HG02852 (cell line): ENCODE data around the gene GJA5.
"Not testable (repeated sequence)": the region's sequence is repeated elsewhere in the genome, so short reads cannot be mapped to it uniquely, and the experiment has no call there.

Source experiments
- ATAC-seq: cut with Tn5 transposase; IDR thresholded peaks from one replicate; pipeline ENCODE4 v1.9.1; 2021; ENCODE audit warnings: mild to moderate bottlenecking, moderate library complexity; ENCODE audit not compliant: unreplicated experiment

Gene GJA5

DNA sequence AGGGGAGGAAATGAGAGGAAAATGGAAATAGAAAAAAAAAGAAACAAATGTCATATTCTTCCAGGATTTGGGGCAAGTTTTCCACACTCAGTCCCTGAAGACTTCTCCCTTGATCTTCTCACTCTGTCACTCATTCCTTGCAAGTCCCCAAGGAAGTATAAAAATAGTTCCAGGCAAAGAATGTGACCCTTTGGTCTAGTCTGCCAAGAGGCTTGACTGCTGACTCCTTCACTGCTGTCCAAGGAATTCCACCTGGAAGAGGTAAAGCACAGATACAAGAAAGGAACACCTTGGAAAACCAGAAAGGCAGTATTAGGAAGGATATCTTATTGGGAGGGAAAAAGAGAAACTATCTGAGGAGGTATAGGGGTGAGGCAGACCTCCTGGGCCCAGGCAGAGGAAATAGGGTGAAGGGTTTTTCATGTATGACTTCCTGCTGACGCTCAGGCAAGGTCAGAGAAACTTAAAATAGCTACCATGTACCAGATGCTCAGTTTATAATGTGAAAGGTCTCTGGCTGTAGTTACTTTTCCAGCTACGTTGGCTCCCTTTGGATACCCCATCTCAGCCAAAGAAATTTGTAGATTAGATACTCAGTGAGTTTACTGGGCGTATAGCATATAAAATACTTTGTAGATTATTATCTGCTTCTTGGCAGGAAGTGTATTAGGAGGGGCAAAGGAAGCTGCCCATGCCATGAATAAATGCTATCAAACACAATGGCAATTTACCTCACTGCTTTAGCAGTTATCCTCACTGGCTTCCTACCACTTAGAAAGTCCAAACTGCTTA lies 2.0 kb upstream of the GJA5 start:
- no peak for ATAC-seq

DNA sequence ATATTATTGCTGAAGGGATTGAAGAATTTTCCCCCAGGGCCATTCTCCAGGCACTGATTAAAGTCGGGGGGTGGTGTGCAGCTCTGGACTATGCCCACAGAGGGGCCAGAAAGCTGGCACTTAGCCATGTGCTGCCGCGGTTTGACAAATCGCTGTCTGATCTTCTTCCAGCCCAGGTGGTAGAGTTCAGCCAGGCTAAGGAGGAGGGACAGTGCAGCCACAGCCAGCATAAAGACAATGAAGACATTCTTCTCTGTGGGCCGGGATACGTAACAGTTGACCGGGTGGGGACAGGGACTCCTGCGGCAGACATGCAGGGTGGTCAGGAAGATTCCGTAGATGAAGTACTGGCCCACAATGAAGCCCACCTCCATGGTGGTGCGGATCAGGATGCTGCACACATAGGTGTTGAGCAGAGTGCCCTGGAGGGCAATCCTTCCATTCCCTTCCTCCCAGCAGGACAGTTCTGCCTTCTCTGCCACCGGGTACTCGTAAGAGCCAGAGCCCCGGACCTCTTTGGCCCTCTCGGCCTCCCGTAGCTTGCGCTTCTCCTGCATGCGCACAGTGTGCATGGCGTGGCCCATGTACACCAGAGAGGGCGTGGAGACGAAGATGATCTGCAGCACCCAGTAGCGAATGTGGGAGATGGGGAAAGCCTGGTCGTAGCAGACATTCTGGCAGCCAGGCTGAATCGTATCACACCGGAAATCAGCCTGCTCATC lies 1.9 kb downstream of the GJA5 start:
- ATAC-seq = no peak

DNA sequence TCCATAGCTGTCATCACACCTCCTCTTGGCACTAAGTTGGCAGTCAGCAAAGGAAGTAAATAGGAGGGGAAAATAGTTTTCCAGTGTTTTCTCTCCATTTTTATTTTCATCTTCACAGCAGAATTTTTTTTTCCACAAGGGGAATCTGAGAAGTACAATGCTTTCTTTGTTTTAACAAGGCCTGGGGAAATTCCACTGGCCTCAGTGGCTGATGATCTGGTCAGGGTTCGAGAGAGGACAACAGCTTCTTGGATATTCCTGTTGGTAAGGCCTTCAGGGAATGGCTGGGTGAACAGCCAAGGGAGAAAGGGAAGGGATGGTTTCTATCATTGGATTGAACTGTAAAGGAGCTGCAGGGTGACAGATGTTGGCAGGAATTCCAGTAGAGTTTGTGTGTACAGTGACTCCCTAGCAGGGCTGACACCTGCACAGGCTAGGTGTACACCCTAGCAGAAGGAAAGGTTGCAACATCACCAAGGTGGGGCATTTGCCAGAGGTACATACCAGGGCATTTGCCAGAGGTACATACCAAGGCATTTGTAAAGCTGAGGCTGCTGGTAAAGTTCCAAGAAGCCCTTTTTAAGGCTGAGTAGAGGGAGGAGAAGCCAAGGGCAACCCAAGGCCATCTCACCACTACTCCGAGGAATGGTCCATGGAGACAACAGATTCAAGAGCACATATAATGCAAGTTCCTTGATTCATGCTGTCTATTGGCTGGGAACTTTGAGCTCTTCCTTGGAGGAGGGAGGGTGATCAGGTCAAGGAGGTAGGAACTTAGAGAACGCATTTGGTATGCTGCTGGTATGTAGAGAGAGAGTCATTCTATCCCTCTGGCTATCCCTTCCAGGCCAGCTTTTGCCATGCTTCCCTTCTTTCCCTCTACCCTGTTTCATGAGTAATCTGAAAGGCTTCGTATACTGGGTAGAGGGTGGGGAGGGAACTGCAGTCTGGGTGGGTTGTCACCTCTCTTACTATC lies 3.1 kb downstream of the GJA5 start:
- ATAC-seq = no peak

DNA sequence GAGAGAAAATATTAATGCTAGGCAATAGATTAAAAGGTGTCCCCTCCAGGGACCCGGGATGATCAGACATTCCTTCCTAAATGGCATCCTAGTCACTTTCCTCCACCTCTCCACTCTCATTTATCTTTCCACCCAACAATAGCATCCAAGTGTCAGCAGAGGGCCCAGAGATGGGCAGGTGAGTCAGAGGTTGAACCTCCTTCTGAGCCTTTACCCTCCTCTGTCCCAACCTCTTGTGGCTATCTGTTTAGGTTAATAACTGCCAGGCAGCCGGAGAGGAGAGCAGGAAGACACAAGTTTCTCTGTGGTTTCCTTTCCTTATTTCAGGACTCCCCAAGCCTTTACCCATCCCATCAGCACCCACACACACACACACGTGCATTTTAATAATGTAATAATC lies 4.1 kb downstream of the GJA5 start:
- ATAC-seq = no peak

DNA sequence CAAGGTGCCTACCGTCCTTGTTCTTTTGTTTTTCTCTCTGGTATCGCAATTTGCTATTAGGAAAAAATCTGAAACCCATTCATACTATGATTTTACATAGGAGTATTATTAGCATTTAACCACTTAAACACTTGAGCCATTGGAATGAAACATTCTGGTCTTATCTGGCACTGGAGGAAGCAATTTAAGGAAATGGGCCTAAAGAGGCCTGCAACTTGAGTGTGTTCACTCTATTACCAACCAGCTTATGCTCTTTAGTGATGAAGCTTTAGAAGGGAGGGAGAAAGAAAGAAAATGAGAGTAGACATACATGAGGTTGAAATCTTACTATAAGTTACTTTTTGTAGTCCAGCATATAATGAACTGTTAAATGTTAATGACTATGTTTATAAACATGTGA lies 5.7 kb downstream of the GJA5 start:
- ATAC-seq = no peak

DNA sequence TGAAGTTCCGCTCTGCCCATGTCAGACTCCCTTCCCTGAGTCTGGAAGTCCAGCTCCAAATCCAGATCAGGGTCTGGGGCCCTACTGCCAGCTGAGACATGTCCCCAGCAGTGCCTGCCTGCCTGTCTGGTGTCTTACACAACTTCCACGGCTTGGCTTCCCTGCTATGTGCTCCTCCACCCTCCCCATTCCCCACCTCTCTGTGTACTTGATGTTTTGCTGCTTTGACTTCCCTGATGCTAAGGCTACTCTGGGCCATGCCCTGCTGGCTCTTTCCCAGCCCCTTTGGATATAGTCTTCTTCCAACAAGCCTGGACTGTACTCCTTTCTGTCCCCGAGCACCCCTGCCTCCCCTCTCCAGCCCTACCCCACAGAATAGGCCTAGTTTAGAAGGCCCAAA lies 7.3 kb downstream of the GJA5 start:
- ATAC-seq = no peak

DNA sequence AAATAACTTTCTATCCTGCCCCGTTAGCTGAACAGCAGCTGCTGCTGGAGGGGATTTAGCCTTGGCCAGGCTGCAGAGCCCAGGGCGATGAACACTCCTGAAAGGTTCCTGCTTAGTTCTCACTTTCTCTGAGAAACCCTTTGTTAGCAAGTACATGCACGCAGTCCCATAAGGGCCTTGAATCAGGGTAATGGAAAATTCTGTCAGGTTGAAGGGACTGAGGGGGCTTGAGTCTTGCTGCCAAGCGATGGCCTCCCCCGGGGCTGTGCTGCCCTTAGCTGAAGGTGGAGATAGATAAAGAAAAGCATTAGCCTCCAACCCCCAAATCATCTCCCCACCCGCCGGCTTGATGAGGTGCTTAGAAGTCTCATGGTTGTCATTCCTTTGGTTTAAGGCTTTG lies 7.9 kb downstream of the GJA5 start:
- ATAC-seq = no peak

DNA sequence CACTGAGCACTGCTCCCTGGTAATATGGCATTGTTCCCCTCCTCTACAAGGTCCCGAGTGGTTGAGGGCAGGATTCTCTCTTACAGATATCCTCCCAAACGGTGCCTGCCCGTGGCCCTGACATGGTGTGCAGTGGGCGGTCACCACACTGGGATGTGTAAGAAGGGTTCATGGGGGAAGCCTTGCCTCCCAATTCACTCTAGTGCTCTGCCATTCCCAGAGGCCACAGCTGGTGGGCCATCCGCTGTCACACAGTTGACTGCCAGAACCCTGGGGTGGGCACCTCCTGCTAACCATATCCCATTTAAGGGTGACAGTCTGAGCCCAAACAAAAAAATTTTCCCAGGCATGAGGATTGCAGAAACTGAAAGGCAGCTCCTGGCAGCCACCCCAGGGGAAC lies 9.1 kb downstream of the GJA5 start:
- no peak for ATAC-seq

DNA sequence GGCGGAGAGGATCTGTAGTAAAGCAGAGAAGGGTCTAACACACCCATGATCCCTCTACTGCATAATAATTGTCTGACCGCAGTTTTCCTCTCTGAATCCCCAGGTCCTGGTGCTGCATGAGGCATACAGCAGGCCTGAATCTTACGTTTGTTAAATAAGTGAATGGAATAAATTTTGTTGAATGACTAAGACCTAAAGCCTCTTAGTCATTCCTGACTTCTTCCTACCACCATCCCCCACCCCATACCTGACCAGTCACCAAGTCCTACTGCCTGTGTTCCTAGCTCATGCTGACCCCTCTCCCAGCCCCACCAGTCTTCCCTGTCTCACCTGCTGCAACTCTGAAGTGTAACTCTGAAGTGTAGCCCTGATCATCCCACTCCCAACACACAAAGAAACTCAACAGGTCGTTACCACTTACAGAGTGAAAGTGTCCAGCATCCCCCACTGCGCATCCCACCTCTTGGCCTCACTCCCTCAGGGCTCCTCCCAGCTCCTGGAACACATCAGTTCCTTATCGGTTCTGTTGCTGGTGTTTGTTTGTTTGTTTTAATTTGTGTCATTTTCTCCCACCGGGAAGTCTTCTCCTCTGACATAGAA lies 9.7 kb downstream of the GJA5 start:
- ATAC-seq = no peak

DNA sequence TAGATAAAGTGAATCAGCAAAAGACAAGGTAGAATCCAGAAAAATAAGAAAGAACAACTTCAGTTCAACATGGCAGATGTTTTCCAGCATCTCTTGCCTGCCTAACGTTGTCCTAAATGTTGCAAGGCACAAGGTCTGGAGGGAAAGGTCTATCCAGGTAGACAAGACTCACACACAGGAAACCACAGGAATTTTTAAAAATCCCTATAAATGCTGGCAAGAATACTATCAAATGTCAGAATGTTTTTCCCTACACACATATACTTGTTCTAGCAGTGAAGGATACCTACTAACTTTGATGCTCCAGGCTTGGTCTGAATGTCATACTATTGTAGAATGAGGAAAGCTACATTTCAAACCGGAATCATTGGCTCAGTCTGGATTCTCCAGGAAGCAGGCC lies 10.6 kb downstream of the GJA5 start:
- no peak for ATAC-seq

DNA sequence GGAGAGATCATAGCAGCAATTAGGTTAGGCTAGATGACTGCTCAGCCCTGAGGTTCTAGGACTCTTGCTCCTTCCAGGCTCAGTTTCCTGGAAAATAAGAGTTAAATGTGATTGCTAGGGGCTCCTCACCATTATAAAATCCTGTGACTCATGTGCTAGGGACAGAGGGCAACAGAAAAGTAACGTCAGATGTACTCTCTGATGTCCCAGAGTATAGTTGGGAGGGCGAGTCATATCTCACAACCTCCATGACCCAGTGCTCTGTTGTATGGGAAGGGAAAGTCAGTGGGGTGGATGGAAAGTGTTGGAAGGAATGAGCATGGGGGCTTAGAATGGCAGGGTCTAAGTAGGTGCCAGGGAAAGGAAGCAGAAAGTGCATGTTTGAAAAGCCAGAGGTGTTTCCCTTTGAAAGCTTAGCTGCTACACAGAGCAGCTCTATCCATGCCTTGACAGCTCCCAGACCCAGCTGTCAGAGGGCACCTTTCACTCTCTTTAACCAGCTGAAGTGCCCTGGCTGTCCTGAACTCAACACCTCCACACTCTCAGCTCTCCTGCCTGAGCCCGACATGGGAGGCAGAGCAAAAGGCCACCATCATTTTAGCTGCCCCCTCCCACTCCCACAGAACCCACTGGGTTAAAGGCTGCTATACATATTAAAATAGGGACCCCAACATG lies 11.6 kb downstream of the GJA5 start:
- ATAC-seq = no peak

DNA sequence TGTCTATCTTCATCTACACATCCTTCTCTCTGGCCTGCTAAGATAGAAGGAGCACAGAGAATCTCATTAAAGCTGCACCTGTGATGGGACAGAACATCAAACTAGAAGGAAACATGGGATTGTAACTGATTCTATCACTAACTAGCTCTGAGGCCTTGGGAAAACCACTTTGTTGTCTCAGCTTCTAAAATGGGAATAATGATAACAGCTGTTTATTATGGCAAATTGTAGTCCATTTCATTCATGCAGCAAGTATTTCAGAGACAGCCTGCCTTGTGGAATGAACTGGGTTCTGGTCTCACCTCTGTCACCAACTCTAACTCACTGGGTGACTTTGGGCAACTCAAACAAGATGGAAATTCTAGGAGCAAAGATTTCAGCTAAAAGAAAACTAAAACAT lies 12.4 kb downstream of the GJA5 start:
- ATAC-seq = no peak

DNA sequence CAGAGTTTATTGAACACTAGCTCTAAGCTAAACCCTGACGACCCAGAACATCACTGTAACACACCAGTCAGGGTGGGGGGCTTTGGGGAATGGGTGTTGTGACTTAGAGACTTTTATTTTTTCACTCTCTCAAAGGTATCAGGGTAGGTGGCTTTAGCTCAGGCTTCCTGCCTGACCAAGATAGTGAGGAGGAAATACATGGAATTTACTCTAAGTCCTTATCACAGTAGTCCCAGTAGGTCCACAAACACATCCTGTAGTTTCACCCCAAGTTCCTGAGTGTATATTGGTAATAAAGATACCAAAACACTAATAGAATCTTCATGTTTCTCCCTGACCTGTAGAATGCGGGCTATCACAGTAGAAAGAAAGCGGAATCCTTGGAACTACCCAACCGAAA lies 15.1 kb downstream of the GJA5 start:
- no peak for ATAC-seq

DNA sequence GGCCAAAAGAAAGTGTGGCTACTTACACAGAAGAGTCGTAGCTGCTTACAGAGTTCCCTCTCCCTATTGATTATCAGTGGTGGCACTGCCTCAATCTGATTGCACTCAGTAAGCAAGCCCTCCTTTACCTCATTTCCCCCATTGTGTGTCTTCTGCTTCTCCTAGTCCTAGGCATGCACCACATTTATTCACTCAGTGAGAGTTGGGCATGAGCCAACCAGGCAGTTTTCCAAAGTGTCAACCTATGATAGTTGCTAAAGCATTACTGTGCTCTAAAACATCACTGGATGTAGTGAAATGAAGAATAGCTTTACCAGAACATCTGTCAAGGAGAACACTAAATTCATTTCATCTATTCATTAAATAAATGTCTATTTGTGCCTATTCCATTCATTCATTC lies 19.3 kb downstream of the GJA5 start:
- ATAC-seq = no peak

DNA sequence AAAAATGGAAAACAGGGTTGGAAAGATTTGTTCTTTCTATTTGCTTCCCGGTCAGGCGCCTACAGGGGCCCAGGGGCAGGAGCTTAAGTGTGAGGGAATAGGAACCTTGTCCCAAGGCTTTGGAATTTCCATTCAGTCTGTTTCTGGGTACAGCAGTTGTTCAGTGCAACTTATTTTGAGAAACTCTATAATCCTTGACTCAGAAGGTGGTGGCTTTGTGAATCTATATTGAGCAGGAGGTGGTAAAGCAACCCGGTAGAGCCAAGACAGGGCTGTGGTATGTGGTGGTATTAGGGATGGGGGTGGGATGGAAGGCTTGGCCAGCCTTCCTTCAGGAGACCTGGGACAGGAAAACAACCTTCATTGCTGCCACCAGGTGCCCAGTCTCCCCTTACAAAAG lies 20.0 kb downstream of the GJA5 start:
- no peak for ATAC-seq

DNA sequence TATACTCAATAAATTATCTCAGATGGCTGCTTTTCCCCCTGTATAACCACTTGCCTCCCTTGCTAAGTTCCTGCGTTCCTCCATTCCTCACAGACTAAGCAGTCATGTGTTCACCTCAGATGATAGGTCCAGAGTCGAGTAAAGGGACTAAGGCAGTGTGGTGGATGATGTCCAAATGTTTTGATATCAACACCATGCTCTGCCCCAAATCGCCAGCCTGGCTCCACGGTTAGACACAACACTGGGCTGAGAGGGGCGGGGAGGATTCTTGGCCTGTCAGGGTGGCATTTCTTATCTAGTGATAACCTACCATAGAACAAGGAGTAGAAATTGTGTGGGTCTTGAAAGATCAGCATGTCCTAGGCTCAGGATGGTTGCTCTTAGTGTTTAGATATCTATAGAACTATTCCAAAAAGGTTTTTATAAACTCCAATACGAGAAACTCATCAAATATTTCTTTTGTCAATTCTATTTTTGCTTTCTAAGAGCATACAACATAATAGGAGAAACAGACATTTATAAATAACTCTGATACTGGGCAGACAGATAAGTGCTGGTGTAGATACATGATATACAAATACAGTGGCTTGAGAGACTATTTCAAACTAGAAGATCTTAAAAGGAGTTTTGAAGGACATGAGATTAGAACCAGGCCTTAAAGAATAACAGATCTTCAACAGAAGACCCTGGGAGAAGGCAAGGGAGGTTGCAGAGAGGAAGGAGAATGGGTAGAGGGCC lies 21.5 kb downstream of the GJA5 start:
- no peak for ATAC-seq

DNA sequence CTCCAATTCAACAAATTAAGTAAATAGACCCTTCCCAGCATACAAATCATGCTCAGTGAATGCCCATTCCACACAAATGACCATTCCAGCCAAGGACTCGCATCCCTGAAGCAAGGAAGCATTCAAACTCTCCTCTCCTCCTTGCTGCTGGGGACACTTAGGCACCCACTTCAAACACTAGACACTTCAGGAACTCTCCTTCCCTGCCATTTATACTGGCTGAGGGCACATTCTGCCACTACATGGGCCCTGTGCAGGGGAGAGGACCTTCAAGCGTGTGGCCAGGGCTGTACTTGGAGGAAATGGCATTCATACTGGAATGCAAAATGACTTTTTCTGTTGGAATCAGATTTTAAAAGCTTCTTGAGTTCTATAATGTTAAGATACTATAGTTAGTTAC lies 22.3 kb downstream of the GJA5 start:
- no peak for ATAC-seq

DNA sequence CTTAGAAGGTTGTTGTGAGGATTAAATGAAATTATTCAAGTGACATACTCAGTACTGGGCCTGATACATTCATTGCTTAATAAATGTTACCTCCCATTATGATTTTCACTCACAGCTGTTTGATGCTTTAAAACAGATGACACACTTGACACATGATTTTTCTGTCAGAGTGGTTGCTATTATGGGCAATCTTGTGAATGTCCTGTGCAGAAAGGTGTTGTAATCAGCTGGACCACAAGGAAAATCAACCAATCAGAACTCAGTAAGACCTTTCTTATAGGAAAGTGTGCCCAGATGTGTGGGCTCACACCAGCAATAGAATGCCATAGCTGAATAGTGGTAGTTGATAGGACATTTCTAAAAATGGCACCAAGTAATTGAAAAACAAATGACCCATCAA lies 23.5 kb downstream of the GJA5 start:
- ATAC-seq = no peak

DNA sequence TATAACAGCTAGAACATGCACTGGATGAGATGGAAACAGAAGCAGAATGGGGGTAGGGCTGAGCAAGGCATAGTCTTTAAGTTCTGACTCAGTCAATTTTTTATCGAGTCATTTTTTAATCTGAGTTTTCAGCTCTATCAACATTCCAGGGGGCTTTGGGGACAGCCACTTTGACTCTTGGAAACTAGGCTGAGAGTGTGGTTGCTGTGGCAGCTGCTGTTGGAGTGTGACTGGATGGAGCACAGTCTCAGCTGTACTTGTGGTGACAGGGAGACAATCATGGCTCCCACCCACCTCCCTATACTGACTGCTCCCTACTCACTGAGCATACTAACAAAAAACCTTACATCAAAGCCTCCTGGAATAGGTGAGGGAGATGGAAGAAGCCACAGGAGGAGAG lies 25.0 kb downstream of the GJA5 start:
- no peak for ATAC-seq

DNA sequence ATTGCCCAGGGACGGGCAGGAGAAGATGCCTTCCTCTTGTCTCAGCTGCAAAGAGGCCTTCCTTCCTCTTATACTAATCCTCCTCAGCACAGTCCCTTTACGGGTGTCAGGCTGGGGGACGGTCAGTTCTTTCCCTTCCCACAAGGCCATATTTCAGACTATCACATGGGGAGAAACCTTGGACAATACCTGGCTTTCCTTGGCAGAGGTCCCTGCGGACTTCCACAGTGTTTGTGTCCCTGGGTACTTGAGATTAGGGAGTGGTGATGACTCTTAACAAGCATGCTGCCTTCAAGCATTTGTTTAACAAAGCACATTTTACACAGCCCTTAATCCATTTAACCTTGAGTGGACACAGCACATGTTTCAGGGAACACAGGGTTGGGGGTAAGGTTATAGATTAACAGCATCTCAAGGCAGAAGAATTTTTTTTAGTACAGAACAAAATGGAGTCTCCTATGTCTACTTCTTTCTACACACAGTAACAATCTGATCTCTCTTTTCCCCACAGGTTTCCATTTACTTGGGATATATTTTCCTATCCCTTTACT lies 26.0 kb downstream of the GJA5 start:
- ATAC-seq = not testable (repeated sequence)
